Measurements from ENCODE around the gene PDGFRA.
"Not testable (repeated sequence)": the region's sequence is repeated elsewhere in the genome, so short reads cannot be mapped to it uniquely, and the experiment has no call there.

Gene PDGFRA

DNA sequence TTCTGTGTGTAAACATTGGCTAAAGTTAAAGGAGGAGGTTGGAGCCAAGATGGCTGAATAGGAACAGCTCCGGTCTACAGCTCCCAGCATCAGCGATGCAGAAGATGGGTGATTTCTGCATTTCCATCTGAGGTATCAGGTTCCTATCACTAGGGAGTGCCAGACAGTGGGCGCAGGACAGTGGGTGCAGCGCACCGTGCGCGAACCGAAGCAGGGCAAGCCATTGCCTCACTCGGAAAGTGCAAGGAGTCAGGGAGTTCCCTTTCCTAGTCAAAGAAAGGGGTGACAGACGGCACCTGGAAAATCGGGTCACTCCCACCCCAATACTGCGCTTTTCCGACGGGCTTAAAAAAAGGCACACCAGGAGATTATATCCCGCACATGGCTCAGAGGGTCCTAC is 14.4 kb downstream of the PDGFRA start:
- not testable (repeated sequence) for H3K27ac ChIP-seq, H3K4me3 ChIP-seq

DNA sequence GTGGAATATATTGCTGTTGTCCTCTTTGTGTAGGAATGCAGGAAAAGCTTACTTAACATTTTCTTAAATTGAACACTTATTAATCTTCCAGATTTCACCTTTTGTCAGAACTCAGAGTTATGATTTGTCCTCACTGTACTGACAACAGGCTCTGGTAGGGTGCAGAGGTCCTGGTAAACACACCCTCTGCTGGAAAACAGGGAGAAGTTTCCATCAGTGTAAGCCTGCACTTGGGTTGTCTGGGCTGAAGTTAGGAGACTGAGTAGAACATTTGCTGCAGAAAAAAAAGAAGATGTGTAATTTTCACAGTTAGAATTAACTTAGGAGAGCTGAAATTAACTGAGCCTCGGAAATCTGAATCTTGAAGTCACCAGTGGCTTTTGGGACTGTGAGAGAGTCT is 23.2 kb downstream of the PDGFRA start:
- H3K4me3 ChIP-seq, H3K27ac ChIP-seq: not testable (repeated sequence)

DNA sequence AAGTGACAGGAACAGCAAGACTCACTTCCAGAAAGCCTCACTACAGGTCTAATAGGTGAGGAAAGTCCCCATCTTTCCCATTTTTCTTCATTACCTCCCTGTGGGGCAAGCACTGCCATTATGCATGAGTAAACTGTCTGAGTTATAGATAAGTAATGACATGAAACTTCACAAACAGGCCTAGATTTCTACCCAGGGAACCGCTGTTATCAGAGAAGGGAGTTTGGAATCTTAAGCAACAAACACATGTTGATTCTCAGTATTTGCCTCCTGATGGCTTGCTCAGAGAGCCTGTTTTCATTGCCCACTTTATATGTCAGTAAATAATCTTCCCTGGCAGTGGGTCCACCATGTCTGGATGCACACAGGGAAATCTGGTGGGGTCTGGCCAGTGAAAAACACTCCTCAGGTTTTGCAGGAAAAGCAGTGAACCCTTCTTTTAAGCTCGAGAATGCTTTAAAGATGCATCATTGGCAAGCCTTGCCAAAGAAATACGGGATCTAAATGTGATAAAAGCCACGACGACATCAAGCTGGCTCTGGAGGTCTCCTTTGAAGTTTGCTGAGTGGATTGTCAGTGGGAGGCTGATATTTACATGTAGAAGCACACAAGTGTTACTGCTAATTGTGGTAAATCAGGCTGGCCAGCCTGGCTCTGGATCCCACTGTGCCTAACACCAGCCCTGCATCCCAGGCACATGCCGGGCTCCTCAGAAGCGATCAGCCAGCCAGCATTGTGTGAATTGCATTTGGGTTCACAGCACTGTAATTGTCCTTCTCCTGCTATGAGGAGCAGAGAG is 25.2 kb downstream of the PDGFRA start:
- Histone ChIP-seq H3K27ac (no peak overlapping the region), H3K4me3 (no peak overlapping the region)

DNA sequence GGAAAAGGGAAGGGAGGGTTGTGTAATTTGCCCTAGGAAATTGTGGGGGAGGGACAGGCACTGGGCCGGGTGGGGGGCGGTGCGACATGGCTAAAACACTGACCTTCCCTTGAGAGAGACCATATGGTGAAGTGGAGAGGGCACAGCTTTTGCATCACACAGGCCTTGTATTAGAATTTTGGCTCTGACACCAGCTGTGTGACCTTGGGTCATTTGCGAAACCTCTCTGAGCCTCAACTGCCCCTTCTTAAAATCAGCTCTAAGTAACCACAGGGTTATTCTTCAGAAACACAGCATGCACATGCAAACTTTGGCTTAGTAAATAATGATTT is 25.8 kb downstream of the PDGFRA start:
- H3K4me3 ChIP-seq: no peak overlapping the region
- no peak overlapping the region for H3K27ac ChIP-seq

DNA sequence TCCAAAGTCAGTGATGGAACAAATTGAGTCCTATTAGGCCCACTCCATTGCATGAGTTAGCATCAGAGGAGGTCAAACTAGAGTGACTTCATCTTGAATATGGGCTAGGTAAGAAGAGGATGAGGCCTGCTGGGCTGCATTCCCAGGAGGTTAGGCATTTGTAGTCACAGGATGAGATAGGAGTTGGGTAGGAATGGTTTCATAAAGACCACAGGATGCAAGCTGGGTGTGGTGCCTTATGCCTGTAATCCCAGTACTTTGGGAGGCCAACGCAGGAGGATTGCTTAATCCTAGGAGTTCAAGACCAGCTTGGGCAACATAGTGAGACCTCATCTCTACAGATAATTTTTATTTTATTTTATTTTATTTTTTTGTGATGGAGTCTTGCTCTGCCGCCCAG is 26.8 kb downstream of the PDGFRA start:
- Histone ChIP-seq H3K27ac (no peak overlapping the region), H3K4me3 (no peak overlapping the region)

DNA sequence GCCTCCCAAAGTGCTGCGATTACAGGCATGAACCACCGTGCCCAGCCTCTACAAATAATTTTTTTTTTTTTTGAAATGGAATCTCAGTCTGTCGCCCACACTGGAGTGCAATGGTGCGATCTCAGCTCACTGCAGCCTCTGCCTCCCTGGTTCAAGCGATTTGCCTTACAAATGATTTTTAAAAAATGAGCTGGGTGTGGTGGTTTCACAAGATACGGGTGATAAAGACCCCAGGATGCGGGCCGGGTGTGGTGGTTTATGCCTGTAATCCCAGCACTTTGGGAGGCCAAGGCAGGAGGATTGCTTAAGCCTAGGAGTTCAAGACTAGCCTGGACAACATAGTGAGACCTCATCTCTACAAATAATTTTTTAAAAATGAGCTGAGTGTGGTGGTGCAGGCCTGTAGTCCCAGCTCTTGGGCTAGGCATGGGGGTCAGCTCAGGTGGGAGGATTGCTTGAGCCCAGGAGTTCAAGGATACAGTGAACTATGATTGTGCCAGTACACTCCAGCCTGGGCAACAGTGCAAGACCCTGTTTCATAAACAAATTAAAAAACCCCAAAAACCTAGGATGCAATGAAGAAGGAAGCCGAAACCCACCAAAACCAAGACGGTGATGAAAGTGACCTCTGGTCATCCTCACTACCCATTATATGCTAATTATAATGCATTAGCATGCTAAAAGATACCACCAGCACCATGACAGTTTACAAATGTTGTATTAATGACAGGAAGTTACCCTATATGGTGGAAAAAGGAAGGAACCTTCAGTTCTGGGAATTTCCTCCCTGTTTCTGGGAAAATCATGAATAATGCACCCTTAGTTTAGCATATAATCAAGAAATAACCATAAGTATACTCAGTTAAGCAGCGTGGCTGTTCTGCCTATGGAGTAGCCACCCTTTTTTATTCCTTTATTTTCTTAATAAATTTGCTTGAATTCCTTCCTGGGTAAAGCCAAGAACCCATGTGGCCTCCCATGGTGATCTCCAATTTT is 27.7 kb downstream of the PDGFRA start:
- Histone ChIP-seq H3K4me3 (no peak overlapping the region), H3K27ac (no peak overlapping the region)

DNA sequence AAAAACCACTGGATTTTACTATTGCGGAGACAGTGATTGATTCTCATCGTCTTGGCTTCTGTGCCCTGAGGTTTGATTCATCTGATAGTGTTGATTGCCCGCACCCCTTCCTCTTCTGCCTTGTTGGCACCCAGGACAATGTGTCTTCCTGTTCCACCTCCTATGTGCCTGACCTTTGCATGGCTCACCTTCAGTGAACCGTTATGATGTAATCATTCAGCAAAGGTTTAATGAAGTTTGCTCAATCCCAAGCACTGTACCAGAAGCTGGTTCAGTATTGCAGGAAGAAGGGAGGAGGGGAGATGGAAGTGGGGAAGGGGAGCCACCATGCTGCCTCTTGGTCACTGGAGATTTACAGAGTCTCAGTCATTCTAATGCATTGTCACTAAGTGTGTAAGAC is 36.3 kb downstream of the PDGFRA start:
- no peak overlapping the region for H3K27ac ChIP-seq
- H3K4me3 ChIP-seq: no peak overlapping the region

DNA sequence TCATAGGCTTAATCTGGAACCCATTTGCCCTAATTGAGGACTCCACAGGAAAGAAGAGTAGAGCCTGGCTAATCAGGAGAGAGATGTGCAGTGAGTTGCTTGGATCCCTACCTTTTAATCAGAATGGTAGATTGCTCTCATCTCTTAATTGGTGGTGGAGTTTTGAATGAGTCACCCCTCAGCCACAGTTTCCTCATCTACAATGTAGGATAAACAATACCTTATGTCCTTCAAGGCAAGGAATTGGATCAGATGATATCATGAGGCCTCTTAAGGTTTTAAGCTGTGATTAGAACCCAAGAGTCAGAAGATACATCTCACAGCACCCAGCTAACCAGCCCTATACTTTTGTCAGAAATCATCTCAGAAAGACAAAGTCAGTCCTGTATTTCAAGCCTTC is 39.1 kb downstream of the PDGFRA start:
- Histone ChIP-seq H3K4me3 (no peak overlapping the region), H3K27ac (no peak overlapping the region)

DNA sequence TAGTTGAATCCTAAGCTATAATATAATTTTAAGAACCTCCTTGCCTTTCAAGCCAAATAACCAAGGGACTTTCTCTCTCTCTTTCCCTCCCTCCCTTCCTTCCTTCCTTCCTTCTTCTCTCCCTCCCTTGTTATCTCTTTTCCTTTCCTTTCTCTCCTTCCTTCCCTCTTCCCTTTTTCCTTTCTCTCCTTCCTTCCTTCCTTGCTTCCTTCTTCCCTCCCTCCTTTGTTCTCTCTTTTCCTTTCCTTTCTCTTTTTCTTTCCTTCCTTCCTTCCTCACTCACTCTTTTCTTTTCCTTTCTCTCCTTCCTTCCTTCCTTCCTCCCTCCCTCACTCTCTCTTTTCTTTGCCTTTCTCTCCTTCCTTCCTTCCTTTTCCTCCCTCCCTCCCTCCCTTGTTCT is 42.4 kb downstream of the PDGFRA start:
- Histone ChIP-seq H3K27ac (no peak overlapping the region), H3K4me3 (no peak overlapping the region)

DNA sequence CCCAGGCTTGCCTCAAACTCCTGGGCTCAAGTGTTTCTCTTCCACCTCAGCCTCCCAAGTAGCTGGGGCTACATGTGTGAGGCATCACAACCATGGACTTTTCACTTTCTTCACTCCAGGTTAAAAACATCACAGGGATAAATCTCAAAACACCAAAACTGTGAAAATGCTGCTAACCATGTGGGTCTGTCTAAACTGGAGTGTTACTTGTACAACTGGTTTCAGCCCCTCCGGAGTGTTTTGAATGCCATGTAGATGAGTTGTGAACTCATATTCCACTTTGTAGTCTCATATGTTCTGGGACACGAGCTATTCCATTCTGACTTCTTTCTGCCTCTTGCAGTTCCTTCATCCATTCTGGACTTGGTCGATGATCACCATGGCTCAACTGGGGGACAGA is 43.0 kb downstream of the PDGFRA start:
- no peak overlapping the region for H3K27ac ChIP-seq
- H3K4me3 ChIP-seq: no peak overlapping the region

DNA sequence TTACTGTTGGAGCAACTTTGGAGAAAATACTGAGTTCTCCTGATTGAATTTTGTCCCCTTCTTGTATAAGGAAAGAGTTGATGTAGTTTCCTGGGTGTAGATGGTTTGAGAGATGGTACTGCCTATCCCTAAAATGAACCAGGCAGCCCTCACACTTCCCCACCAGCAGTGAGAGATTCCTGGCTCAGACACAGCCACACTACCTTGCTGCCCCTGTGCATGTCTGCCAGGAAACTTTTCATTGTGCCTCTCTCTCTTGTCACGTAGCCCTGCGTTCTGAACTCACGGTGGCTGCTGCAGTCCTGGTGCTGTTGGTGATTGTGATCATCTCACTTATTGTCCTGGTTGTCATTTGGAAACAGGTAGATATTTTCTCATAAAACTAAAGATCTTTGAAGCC is 45.2 kb downstream of the PDGFRA start:
- H3K4me3 ChIP-seq: no peak overlapping the region

DNA sequence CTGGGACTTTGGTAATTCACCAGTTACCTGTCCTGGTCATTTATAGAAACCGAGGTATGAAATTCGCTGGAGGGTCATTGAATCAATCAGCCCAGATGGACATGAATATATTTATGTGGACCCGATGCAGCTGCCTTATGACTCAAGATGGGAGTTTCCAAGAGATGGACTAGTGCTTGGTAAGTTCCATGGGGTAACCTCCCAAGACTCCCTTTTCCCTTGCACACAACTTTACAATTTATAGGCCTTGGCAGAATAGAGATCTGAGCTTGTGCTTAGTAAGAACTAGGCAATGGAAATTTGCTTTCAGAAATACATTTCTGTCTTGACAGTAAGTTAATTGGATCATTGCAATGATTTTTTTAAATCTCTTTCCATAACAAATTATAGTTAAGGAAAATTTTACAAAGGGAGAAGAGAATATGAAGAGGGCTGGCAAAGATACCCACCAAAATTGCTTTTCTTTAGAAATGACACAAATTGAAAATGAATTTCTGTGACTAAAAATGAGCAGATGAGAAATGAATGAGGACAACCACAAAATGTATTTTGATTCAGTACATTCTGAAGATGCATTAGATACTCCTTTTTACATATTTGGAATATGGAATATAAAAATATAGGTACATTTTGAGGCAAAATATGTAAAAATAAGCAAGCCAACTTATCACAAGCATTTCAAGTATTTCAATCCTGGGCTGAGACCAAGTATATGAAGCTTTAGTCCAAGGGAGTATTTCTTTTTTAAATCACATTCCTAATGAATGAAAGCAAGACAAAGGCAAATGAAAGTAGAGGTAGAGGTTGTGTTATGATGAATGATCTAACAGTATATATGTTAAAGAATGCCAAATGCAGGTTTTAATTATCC is 45.9 kb downstream of the PDGFRA start:
- H3K4me3 ChIP-seq: no peak overlapping the region
- no peak overlapping the region for H3K27ac ChIP-seq

More for the DNA sequence above, 45.2 kb downstream of the PDGFRA start:
- H3K27ac ChIP-seq: no peak overlapping the region

DNA sequence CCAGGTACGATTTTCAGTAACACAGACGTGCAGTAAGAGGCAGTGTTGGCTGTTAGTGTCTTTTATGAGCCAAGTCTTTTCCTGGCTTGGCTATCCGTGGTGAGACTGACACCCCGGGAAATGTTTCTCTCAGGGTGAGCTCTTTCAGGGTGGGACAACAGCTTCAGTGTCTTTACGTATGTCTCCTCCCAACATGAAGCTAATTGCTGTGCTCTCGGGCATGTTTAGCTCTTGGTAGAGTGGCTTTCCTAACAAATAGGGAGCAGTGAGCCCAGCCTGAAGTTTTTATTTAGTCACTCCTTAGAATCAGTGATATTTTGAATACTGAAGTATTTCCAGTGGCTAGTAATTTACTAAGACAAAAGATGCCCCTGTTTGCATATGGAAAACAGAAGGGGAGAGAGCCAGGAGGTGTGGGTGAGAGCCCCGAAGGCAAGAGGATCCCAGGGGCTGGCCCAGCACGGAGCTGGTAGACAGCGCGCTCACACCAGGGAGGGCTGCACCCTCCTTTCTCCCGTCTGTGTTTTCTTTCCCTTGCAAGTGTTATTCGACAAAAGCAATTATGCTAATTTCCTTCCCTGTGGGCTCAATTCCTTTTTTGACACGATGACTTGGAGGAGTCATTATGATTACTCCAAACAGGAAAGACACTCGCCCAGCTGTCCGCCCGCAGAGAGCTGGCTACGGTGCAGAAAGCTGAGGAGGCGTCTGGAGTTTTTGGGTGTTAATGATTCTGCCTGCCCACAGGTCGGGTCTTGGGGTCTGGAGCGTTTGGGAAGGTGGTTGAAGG is 47.7 kb downstream of the PDGFRA start:
- Histone ChIP-seq H3K27ac (peak overlapping the region in 8 of 21 experiments; percentile 1 to 61 (median 26)), H3K4me3 (no peak overlapping the region)

DNA sequence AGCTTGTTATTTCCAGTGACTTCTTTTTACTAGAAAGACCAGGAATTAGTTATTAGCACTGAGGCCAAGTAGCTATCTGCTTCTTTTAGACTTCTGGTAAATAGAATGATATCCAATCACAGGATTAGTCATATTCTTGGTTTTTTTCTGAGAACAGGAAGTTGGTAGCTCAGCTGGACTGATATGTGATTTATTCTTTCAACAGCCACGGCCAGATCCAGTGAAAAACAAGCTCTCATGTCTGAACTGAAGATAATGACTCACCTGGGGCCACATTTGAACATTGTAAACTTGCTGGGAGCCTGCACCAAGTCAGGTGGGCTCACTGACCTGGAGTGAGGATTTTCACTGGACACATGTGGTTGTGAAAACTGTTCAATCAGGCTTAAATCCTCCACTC is 48.6 kb downstream of the PDGFRA start:
- peak overlapping the region in 4 of 21 experiments; percentile 22 to 61 (median 29) for H3K27ac ChIP-seq
- no peak overlapping the region for H3K4me3 ChIP-seq

DNA sequence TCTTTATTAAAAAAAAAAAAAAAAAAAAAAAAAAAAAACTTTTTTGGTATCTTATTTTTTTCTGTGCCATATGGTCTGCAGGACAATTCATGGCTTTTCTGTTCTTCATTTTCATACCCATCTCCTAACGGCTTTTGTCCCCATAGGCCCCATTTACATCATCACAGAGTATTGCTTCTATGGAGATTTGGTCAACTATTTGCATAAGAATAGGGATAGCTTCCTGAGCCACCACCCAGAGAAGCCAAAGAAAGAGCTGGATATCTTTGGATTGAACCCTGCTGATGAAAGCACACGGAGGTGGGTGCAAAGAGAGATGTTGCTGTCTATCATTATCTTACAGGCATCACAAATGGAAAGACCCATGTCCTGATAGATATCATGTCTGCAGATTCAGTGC is 49.1 kb downstream of the PDGFRA start:
- Histone ChIP-seq H3K4me3 (no peak overlapping the region), H3K27ac (no peak overlapping the region)

DNA sequence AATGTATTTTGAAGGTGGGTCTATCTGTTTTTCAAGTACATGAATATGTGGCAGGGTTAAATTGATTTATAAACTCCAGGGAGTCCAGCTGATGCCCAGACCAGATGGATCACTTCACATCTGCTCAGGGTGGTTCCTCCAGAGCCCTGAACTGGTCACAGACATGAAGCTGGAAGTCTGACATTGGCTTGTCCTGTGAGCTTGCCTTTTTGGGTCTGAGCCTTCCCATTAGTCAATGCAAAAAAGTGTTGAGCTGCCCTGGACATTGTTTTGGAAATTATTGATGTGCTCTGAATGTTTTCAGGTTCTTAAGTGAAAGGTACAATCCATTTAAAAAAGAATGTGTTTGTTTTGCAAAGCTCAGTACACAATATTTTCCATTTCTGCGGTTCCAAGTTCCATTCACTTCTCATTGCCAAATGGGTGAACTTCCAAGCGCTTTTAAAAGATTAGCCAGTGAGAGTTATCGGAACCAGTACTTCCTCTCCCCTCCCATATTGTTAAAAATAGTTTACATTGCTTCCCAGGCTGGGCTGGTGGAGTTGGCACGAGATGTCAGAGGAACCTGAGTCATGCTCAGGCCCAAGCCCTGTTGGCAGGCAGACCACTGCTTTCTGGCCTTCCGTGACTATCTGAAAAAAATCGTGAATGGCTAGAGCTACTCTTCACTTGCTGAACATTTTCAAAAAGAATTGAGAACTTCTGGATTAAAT is 52.1 kb downstream of the PDGFRA start:
- H3K27ac ChIP-seq: peak overlapping the region in 7 of 21 experiments; percentile 4 to 70 (median 42)

DNA sequence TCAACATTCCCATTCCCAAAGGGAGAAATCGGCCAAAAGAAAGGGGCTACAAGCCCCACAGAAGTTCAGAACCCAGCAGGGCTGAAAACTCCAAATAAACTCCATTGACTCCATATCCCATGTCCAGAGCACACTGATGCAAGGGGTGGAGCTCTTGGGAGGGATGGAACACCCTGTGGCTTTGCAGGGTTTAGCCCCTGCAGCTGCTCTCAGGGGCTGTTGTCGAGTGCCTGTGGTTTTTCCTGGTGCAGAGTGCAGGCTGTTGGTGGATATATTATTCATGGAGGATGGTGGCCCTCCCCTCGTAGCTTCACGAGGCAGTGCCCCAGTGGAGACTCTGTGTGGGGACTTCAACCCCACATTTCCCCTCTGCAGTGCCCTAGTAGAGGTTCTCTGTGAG is 53.7 kb downstream of the PDGFRA start:
- no peak overlapping the region for H3K27ac ChIP-seq
- H3K4me3 ChIP-seq: no peak overlapping the region

More for the DNA sequence above, 52.1 kb downstream of the PDGFRA start:
- no peak overlapping the region for H3K4me3 ChIP-seq

DNA sequence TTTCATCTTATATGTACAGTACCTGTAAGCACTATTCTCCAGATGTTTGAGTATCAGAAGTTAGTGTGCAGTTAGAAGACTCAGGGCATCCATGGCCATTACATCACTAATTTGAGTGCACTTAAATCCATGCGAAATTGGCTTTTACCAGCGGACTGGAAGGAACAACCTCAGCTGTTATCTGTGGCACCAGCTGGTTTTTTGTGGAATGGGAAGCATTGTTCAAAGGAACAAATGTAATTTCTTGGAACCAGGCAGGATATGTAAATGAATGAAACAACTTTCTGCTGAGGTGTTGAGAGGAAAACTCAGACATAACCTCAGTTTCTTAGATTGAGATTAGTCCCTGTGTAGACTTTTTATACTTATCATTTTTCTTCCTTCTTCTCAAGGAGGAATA is 60.2 kb downstream of the PDGFRA start:
- Histone ChIP-seq H3K27ac (no peak overlapping the region), H3K4me3 (no peak overlapping the region)

DNA sequence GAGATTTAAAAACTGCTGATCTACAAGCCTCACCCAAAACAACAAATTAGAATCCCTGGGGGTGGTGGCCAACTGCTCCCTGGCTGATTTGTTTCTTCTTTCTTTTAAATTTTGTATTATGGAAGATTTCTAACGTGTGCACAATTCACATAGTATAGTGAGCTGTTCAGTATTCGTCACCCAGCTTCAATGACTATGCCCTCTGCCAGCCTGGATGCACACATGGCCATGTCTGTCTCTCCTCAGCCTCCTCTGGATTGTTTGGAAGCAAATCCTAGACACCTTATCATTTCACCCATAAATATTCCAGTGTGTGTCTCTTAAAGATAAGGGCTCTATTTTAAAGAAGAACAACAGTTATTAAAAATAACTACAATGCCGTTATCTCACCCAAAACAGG is 61.9 kb downstream of the PDGFRA start:
- Histone ChIP-seq H3K27ac (no peak overlapping the region), H3K4me3 (no peak overlapping the region)

All from skin epidermis (tissue), 12 donors.